ENCODE results near the gene KCNH2.
"Not testable (repeated sequence)": the region's sequence is repeated elsewhere in the genome, so short reads cannot be mapped to it uniquely, and the experiment has no call there.

KCNH2 gene

GRCh38 chr7:150931199-150931869 lies 46.8 kb downstream of the KCNH2 start:
- no peak for DNase-seq

- no peak for DNase-seq
Observed at GRCh38 chr7:150928541-150928940, 49.6 kb downstream of the KCNH2 start.

GRCh38 chr7:150927956-150928344 lies 50.2 kb downstream of the KCNH2 start:
- DNase-seq: no peak

GRCh38 chr7:150927157-150927955 lies 50.8 kb downstream of the KCNH2 start:
- no peak for DNase-seq

GRCh38 chr7:150926066-150926465 lies 52.1 kb downstream of the KCNH2 start:
- no peak for DNase-seq

- no peak for DNase-seq
Observed at GRCh38 chr7:150924369-150924781, 53.7 kb downstream of the KCNH2 start.

GRCh38 chr7:150923802-150924201 lies 54.3 kb downstream of the KCNH2 start:
- no peak for DNase-seq

- DNase-seq: no peak
Observed at GRCh38 chr7:150923196-150923595, 54.9 kb downstream of the KCNH2 start.

GRCh38 chr7:150919160-150919559 lies 59.0 kb downstream of the KCNH2 start:
- DNase-seq: no peak

GRCh38 chr7:150918378-150918777 lies 59.7 kb downstream of the KCNH2 start:
- DNase-seq: no peak

GRCh38 chr7:150917969-150918368 lies 60.2 kb downstream of the KCNH2 start:
- no peak for DNase-seq

GRCh38 chr7:150916670-150917069 lies 61.5 kb downstream of the KCNH2 start:
- DNase-seq: no peak

GRCh38 chr7:150914966-150915365 lies 63.2 kb downstream of the KCNH2 start:
- DNase-seq: no peak

- no peak for DNase-seq
Observed at GRCh38 chr7:150914196-150914595, 63.9 kb downstream of the KCNH2 start.

- no peak for DNase-seq
Observed at GRCh38 chr7:150912427-150912826, 65.7 kb downstream of the KCNH2 start.

- no peak for DNase-seq
Observed at GRCh38 chr7:150911590-150912267, 66.4 kb downstream of the KCNH2 start.

- DNase-seq: no peak
Observed at GRCh38 chr7:150910996-150911422, 67.1 kb downstream of the KCNH2 start.

- not testable (repeated sequence) for DNase-seq
Observed at GRCh38 chr7:150910305-150910995, 67.7 kb downstream of the KCNH2 start.

- no peak for DNase-seq
Observed at GRCh38 chr7:150909200-150909995, 68.7 kb downstream of the KCNH2 start.

- DNase-seq: no peak
Observed at GRCh38 chr7:150908173-150908572, 69.9 kb downstream of the KCNH2 start.

- no peak for DNase-seq
Observed at GRCh38 chr7:150904011-150904909, 73.9 kb downstream of the KCNH2 start.
